ENCODE measurements around the gene GPBP1.

DNA sequence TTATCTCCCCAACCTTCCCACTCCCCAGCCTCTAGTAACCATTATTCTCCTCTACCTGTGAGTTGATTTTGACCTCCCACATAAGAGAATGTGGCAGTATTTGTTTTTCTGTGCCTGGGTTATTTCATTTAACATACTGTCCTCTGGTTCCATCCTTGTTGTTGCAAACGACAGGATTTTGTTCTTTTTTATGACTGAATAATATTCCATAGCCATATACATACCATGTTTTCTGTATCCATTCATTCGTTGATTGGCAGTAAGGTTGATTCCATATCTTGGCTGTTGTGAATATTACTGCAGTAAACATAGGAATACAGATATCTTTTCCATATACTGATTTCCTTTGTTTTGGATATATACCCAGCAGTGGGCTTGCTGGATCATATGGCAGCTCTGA lies 20.8 kb downstream of the GPBP1 start:
- TF ChIP-seq SMC3 (conservative IDR thresholded peaks at IDR 0.05; ENCODE audit: insufficient read depth, low read depth, low read length), result no peak
- TF ChIP-seq ETV1 (tag; conservative IDR thresholded peaks at IDR 0.05; ENCODE audit: low read depth), result no peak
- TF ChIP-seq TRIM24 (IDR thresholded peaks at IDR 0.05), result no peak
- TF ChIP-seq EZH2 (IDR thresholded peaks at IDR 0.05; ENCODE audit: borderline replicate concordance, low read depth, low read length), result no peak
- TF ChIP-seq BHLHE40 (IDR thresholded peaks at IDR 0.05; ENCODE audit: low read length), result no peak
